ENCODE results near the gene MPC2.
"Not testable (repeated sequence)": the region's sequence is repeated elsewhere in the genome, so short reads cannot be mapped to it uniquely, and the experiment has no call there.

The MPC2 gene

DNA sequence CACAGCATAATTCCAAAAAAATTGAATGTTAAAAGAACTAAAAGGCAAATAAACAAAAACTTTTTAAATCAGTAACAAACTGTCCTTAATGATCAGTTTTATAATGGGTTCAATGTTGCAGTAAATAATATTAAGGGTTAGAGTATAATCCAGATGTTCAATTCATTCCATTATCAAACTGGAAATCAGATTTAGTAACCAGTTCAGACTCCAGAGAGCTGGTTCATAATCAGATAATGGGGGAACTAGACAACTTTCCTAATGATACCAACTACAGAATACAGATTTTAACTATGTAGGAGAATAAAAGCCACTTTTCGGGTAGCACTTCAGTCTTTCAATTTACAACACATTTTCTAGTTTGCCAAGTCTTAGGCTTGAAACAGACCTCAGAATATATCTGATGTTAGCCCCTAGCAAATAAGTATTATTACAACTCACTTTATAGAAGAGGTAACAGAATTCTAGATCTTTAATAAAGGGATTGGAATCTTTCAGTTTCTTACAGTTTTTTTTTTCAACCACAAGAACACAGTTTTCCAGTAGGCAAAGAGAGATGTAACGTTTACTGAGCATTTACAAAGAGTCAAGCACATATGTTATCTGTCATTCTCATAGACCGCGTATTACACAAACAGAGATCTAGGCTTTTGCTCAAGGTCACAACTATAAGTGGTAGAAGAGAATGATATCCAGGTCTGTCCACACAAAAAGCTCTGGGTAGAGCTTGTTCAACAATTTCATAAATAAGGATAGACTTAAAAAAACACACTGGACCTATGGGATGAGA is 2.3 kb downstream of the MPC2 start:
- DNase-seq (ENCODE audit: low read depth): no peak

GRCh38 chr1:167933788-167934187 is 3.1 kb downstream of the MPC2 start:
- no peak for DNase-seq (ENCODE audit: low read depth)

GRCh38 chr1:167929725-167930124 is 7.1 kb downstream of the MPC2 start:
- no peak for DNase-seq (ENCODE audit: low read depth)

GRCh38 chr1:167928919-167929318 is 8.0 kb downstream of the MPC2 start:
- DNase-seq (ENCODE audit: low read depth): not testable (repeated sequence)

- DNase-seq (ENCODE audit: low read depth): no peak
Measured at GRCh38 chr1:167928457-167928852, 8.4 kb downstream of the MPC2 start.

DNA sequence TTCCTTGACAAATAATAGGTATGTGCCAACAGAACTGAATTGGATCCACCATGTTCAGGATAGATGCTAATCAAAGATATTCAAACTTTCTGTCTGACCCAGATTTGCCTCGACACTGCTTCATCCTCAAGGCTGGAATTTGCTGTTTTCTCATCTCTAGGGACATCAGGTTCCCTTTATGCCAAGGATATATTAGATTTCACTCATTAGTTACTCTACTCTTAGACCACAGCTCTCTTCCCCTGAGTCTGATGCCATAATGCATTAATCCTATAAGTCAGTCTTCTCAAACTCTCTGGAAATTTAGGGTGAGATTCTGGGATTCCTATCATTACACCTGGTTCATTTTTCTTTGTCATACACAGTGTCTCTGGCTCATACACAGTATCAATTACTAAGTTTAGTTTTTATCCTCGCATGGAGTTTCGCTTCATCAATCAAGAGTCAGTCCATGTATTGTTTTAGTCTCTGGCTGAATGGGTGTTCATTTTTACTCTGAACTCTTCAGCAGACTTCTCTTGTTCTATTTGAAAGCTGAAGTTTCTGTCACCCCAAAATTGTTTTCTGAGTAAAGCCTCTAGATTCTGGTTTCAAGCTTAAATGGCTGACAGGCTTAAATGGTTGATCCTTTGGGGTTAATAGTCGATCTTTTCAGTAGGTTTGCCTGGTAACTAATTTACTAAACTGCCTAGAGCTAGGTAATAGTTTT is 9.7 kb downstream of the MPC2 start:
- no peak for DNase-seq (ENCODE audit: low read depth)

GRCh38 chr1:167926486-167926997 is 10.3 kb downstream of the MPC2 start:
- DNase-seq (ENCODE audit: low read depth): no peak

GRCh38 chr1:167924543-167925231 is 12.2 kb downstream of the MPC2 start:
- DNase-seq (ENCODE audit: low read depth): no peak

DNA sequence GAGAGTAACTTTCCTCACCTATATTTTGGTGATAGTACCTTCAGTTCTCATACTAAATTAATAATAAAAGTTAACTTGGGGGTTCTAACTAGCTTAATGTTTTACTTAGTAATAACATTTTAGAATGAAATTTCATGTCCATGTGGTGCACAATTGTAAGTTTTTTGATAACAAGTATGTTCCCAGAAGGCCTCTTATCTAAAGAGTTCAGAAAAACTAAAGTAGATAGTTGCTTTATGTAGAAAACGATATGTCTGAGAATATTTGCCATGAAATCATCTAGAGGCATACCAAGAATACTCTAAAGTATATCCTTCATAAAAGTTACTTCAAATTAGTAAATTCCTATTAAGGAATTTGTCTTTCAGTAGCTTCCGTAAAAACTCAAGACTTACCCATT is 12.8 kb downstream of the MPC2 start:
- DNase-seq (ENCODE audit: low read depth): no peak

- DNase-seq (ENCODE audit: low read depth): no peak
Measured at GRCh38 chr1:167923324-167924056, 13.4 kb downstream of the MPC2 start.

GRCh38 chr1:167922611-167923074 is 14.2 kb downstream of the MPC2 start:
- DNase-seq (ENCODE audit: low read depth): no peak

DNA sequence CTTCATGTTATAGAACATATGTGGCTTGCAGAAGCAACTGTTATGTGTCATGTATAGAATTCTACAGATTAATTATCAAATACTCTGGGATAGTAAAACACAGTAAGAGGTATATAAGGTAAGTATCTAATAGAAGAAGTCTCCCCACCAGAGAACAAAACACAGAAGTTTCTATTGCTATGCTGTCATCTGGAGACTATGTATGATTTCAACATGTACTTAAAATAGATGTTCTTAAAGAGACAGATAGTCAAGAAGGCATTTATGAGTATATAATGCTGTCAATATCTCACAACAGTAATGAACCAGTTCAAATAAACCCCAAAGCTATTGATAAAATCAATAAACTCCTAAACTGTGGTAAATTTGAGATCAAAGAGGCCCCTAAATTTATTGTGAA is 14.8 kb downstream of the MPC2 start:
- no peak for DNase-seq (ENCODE audit: low read depth)

GRCh38 chr1:167916766-167917511 is 19.9 kb downstream of the MPC2 start:
- no peak for DNase-seq (ENCODE audit: low read depth)

DNA sequence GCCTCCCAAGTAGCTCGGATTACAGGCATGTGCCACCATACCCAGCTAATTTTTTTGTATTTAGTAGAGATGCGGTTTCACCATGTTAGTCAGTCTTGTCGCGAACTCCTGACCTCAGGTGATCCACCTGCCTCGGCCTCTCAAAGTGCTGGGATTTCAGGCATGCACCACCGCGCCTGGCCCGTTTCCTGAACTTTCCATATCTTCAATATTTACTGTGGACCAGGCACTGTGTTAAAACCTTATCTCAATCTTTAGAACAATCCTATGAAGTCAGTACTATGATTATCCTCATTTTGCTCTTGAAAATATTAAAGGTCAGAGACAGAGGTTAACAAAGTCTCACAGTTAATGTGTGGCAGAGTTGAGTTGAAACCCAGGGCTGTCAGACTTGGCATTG is 21.3 kb downstream of the MPC2 start:
- DNase-seq (ENCODE audit: low read depth): no peak

GRCh38 chr1:167913895-167914496 is 22.9 kb downstream of the MPC2 start, which contains the start of gene ADCY10:
ADCY10 (minus strand) TSS chr1:167914134; CDS start chr1:167905140, 8,994 bp downstream.
- no peak for DNase-seq (ENCODE audit: low read depth)

- DNase-seq (ENCODE audit: low read depth): no peak
Measured at GRCh38 chr1:167912294-167912693, 24.6 kb downstream of the MPC2 start.

- DNase-seq (ENCODE audit: low read depth): no peak
Measured at GRCh38 chr1:167911413-167911812, 25.5 kb downstream of the MPC2 start.

DNA sequence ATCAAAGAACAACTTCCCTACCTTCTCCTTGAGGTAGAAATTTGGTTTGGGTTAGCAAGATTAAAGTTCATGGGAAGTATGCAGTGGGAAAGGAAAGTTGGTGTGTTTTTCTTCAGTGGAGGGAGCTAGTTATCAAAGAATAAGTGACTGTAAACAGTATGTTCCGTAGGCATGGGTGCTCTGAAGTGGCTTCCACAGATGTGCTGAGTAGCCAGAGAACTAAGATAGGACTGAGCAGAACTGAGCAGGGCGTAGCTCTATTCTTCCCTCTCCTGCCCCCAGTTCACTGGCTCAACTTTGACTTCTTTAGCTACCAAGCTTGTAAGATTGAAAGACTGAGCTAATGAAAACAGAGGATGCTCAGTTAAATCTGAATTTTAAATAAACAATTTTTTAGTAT is 26.3 kb downstream of the MPC2 start:
- no peak for DNase-seq (ENCODE audit: low read depth)

DNA sequence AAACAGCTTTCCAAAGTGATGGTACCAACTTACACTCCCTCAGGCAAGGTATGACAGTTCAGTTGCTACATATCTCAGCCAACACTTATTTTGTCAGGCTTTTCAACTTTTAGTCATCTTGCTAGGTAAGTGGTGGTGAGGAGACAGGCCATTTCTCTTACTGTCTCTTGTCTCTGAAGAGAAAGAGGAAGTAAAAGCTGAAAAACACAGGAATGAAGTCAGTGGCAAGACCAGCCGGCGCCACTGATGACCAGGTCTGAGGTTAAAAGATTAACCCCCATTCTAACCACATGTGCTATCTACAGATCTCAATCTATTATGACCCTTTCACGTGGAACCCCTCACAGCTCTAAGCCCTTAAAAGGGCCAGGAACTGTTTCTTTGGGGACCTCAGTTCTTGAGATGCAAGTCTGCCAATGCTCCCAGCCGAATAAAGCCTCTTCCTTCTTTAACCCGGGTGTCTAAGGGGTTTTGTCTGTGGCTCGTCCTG is 27.1 kb downstream of the MPC2 start:
- no peak for DNase-seq (ENCODE audit: low read depth)

DNA sequence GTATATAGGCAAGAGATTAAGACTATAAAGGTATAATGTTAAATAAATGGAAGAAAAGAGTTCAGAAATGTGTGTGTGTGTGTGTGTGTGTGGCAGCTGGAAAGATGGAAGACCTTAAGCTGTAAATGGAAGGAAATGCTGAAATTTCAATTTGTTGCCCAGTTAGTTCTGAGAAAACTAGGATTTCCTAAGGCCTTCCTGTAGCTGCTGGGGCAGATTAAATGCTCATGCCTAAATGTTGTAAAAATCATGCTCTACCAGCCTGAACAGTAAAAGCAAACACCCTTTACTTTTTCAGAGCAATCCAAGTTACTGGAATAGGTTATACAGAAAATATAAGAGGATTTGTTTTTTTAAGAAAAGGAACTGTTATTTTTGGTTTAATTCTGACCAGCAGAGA is 31.2 kb downstream of the MPC2 start:
- DNase-seq (ENCODE audit: low read depth): no peak

GRCh38 chr1:167905182-167905581 is 31.7 kb downstream of the MPC2 start:
- no peak for DNase-seq (ENCODE audit: low read depth)
